Measurements from ENCODE around the gene PCMT1.
"Not testable (repeated sequence)": the region's sequence is repeated elsewhere in the genome, so short reads cannot be mapped to it uniquely, and the experiment has no call there.

The PCMT1 gene

DNA sequence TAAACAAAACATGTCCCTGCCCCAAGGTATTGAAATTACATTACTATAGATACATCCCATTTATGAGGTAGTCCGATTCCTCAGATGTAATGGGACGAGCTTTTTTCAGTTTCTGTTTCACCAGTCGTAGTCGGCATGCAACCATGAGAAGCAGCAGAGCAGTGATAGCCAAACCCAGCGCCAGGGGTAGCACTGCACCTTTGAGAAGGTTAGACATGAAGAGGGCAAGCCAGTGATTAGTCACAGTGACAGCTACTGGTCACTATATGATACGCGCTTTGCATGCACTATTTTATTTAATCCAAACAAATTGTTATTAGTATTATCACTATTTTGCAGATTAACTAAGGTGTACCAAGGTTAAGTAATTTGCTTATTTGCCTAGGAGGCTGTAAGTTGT lies 71.0 kb downstream of the PCMT1 start:
- DNase-seq (ENCODE audit: low read depth in 3 of 3), result no peak

DNA sequence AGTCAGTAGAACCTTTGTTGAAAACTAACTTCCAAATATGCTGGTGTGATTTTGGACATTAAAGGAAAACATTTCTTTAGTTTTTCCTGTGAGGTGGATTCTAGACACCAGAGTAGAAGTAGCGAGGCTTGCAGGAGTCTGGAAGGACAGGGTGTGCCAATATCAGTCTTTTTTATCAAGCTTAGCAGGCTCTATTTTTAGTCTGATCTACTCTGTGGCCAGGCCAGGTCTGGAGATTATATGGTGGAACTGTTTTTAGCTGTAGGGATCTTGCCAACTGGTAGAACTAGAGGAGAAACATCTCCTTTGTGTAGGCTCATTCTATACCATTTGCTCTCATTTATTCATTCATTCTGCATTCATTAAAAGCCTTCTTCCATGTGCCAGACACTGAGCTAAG lies 72.0 kb downstream of the PCMT1 start:
- no peak for DNase-seq (ENCODE audit: low read depth in 3 of 3)

DNA sequence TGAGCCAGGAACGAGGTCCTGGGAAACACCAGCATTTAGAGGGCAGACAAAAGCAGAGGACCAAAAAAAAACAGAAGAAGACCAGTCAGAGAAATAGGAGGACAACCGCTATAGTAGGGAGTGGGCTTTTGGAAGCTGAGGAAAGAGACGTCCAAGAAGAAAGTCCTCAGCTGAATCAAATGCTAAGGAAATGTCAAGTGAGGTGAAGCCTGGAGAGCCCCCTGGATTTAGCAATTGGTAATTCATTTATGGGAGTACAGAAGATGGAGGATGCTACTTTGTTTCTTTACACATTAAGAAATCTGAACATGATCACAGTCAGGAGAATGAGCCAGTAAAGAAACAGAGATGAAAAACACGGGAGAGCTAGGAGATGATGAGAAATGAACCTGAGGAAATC lies 73.5 kb downstream of the PCMT1 start:
- DNase-seq (ENCODE audit: low read depth in 3 of 3), result no peak

DNA sequence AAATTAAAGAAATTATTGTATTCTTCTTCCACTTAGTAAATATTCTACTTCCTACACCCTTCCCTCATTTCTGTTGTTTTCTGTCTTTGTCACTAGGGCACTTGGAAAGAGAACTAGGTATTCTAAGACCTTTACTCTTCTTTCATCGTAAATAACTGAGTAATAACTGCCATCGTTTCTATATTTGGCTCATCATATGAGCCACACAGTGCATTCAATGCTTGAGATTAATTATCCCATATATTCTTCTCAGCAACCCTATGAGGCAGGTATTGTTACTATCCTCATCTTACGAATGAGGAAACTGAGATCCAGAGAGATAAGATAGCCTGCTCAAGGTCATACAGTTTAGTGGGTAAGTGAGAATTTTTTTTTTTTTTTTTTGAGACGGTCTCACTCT lies 75.8 kb downstream of the PCMT1 start:
- DNase-seq (ENCODE audit: low read depth in 3 of 3), result no peak

DNA sequence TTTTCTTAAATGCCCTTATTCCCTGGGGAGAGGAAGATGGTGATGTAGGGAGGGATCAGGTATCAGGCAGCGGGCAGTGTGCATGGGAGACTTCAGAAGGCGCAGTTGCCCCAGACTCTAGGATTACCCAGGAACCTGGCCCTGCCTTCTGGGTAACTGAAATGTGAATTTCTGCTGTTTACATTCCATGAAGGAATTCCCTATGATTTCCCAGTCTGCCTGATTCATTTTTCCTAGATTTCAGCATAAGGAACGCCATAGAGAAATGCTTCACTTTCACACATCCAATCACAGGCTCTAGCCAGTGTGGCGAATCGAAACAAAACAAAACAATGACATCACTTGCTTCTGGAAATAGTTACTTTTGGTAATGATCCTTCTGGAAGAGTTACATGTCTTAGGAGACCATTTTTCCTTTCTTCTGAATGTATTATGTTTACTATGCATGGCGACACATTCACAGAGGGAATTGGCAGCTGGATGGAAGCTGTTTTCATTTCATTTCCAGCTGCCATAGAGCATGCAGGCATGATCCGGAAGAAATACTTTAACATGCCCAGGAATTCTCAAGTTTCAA lies 81.3 kb downstream of the PCMT1 start:
- DNase-seq (ENCODE audit: low read depth in 3 of 3), result no peak

DNA sequence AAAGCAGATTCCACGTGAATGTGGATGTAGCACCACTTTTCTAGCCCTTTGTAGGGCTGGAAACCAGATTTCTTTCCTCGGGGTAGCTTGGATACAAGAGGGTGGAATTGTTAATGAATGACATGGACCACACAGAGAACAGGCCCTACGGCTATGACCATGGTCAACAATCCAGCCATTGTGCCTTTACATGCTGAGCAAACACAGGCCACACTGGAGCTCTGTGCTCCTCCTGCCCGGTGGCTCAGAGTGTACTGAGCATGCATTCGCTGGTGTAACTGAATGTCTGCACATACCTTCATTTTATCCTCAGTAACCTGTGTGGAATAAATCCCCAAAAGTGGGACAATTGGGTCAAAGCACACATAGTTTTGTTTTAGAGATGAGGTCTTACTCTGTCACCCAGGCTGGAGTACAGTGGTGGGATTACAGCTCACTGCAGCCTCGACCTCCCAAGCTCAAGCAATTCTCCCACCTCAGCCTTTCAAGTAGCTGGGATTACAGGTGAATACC lies 81.8 kb downstream of the PCMT1 start:
- DNase-seq (ENCODE audit: low read depth in 3 of 3), result no peak

DNA sequence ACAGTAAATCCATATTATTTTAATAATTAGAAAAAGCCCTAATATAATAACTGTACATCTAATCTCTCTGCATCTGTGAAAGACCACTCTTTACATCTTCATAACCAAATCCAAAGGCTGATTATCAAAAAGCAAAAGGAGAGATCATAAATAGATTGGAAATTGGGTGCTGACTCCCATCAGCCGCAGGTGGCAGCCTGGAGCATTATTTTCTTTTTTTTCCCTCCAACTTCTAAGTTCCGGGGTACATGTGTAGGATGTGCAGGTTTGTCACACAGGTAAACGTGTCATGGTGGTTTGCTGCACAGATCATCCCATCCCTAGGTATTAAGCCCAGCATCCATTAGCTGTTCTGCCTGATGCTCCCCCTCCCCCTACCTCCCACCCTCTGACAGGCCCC lies 84.1 kb downstream of the PCMT1 start:
- DNase-seq (ENCODE audit: low read depth in 3 of 3), result no peak

DNA sequence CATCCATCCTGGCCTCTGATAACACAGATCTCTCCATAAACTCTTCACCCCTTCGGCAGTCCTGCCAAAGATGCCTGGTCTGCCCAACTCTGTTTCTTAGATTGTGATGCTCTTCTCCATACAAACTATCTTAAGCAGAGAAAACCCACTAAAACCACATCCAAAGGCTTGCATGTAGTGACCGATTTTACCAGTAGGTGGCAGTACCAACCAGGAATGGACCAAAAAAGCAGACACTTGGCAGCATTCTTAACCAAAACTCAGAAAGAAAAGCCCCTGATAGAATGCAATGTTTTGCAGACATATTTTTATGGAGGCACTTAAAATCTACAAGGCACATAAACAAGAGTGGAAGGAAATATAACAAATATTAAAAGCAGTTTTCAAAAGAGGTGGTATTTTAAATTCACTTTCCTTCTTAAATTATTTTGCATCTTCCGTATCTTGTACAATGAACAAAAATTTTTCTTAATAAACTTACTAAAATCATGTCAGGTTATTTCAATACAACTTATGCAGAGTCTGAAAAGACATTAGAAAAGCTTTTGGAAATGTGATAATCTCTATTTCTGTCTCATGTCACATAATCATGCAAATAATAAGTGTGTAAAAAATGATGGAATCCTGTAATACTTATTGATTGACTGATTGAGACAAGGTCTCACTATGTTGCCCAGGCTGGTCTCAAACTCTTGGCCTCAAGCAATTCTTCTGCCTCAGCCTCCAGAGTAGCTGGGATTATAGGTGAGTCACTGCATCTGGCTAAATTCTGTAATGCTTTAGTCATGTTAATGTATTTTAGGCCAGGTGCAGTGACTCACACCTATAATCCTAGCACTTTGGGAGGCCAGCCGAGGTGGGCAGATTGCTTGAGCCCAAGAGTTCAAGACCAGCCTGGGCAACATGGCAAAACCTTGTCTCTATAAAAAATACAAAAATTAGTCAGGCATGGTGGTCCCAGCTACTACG lies 85.3 kb downstream of the PCMT1 start:
- peak; percentile 11 to 52 (median 35) for DNase-seq (ENCODE audit: low read depth in 3 of 3)

DNA sequence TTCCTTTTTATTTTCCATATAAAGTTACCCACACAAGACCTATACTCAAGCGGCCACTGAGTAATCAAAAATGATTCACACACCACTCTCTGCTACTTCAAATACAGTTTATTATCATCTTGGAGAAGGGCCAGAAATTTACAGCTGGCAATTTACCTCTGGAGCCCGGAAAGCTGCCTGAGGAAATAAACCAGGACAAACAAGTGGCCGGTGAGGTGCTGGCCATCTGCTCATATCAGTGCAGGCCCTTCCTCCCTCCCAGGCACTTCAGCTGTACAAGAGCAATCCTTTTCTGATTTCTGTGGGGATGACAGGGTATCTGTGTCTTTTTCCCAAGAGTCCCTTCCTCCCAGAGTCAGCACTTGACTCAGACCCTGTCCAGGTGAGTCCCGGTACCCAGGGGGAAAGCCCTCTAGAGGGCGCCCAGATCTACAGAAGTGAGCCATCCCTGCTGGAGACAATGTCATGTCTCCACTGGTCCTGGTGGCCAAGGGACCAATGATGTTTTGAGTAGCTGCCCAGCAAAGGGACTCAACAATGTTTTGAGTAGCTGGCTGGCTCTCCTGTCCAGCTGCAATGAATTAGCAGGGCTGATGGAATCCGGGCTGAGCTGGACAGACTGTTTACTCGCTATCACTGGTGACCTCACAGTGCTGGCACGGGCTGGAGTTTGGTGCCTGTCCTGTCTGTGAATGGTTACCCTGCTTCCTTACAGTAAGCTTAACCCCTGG lies 91.0 kb downstream of the PCMT1 start:
- DNase-seq (ENCODE audit: low read depth in 3 of 3), result peak in 1 of 3 experiments; percentile 20

DNA sequence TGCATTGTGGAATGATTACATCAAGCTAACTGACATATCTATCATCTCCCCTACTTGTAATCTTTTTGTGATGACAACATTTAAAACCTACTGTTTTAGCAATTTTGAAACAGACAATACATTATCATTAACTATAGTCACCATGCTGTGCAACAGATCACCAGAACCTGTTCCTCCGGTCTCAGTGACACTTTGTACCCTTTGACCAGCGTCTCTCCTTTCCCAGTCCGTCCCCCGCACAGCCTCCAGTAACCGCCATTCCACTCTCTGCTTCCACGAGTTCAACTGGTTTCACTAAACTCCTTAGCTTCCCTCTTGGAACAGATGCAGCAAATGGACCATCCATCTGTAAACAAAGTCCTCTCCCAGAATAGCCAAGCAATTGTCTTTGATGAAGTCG lies 92.8 kb downstream of the PCMT1 start:
- no peak for DNase-seq (ENCODE audit: low read depth in 3 of 3)

DNA sequence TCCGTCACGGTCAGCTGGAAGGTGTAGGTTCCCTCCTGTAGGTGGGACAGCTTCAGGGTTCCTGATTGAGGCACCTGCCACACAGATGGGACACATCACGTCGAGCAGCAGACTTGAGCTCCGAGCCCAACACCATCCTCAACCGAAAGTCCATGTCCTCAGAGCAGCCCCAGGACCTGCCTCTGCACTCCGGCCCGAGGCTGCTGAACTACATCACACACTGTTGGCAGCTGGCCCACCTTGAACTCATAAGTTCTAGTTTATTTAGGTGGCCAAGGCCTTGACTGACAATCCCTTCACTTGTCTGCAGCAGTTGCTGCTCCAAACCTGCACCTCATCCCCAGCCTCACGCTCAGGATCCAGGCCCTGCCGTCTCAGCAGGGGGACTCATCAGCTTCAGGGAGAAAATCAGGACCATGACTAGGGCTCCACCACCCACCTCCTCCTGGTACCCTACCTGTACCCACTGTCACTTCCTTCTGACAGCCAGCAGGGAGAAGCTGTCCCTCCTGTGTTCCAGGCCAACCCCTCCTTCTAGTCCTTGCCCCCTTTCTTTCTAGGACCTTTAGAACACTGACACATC lies 93.6 kb downstream of the PCMT1 start:
- DNase-seq (ENCODE audit: low read depth in 3 of 3), result no peak

DNA sequence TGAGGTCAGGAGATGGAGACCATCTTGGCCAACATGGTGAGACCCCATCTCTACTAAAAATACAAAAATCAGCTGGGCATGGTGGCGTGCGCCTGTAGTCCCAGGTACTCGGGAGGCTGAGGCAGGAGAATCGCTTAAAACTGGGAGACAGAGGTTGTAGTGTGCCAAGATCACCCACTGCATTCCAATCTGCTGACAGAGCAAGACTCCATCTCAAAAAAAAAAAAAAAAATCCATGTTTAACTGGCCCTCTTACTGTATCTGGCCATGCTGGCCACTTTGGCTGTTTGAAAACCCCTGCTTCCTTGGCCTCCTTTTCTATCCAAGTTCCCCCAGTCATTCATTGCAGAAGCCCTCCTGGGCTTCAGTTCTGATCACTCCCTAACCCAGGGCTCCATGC lies 94.5 kb downstream of the PCMT1 start:
- not testable (repeated sequence) for DNase-seq (ENCODE audit: low read depth in 3 of 3)

DNA sequence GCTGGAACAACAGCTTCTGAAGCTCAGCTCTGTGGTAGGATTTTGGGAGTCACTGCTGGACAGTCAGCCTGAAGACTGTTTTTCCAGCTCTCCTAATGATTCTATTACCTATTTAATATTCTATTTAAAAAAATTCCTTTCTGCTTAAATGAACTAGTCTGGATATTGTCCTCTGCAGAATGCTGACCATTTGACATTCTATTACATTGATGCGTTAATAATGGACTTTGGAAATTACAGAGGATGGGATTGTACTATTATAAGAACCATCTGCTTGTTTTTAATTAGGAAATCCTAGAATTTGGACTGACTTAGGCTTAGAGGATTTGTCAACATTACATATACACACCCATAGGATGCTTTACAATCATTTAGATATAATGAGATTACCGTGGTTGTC lies 94.9 kb downstream of the PCMT1 start:
- no peak for DNase-seq (ENCODE audit: low read depth in 3 of 3)

DNA sequence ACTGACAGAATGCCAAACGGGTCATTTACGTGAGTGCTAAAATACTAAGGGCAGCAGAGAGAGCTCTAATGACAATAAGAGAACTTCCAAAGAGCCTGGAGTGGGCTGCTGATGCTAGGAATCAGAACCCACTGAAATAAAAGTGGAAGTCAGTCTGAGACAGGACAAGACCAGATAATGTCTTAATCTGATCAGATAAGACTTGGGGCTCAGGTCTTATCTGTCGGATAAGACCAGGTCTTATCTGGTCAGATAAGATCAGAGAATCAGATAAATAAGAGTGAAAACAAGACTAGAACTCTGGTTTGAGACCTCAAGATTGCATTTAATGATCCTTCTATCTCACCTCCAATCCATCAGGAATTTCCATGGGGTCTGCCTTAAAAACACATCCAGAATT lies 96.0 kb downstream of the PCMT1 start:
- no peak for DNase-seq (ENCODE audit: low read depth in 3 of 3)

DNA sequence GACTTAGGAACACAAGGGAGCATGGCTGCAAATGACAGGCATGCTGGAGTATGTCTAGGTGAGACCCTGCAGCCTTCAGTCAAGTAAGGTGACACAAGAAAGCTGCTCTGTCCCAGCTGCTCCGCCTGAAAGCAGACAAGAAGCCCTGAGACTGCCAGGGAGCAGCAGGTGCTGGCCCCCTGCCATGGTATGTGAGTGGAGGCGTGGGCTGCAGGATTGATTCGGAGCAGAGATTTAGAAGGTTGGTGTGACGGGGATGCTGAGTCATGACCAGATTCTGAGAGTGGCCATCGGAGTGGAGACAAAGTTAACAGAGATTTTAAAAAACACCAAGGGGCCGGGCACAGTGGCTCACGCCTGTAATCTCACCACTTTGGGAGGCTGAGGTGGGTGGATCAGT lies 96.8 kb downstream of the PCMT1 start:
- DNase-seq (ENCODE audit: low read depth in 3 of 3), result no peak

DNA sequence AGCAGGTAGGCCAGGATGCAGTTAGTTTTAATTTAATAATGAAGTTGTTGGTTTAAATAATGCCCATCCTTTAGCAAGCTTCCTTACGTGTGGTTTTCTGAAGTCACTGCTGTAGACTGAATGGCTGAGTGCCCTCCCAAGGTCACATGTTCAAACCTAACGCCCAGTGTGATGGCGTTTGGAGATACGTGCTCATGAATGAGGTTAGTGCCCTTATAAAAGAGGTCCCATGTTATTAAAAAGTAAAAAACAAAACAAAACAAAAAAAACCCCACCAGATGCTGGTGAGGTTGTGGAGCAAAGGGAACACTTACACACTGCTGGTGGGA lies 98.4 kb downstream of the PCMT1 start:
- no peak for DNase-seq (ENCODE audit: low read depth in 3 of 3)

DNA sequence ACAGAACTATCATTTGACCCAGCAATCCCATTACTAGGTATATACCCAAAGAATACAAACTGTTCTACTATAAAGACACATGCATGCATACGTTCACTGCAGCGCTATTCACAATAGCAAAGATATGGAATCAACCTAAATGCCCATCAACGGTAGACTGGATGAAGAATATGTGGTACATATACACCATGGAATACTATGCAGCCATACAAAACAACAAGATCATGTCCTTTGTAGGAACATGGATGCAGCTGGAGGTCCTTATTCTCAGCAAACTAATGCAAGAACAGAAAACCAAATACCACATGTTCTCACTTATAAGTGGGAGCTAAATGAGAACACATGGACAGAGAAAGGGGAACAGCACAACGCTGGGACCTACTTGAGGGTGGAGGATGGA lies 98.8 kb downstream of the PCMT1 start:
- DNase-seq (ENCODE audit: low read depth in 3 of 3), result not testable (repeated sequence)

DNA sequence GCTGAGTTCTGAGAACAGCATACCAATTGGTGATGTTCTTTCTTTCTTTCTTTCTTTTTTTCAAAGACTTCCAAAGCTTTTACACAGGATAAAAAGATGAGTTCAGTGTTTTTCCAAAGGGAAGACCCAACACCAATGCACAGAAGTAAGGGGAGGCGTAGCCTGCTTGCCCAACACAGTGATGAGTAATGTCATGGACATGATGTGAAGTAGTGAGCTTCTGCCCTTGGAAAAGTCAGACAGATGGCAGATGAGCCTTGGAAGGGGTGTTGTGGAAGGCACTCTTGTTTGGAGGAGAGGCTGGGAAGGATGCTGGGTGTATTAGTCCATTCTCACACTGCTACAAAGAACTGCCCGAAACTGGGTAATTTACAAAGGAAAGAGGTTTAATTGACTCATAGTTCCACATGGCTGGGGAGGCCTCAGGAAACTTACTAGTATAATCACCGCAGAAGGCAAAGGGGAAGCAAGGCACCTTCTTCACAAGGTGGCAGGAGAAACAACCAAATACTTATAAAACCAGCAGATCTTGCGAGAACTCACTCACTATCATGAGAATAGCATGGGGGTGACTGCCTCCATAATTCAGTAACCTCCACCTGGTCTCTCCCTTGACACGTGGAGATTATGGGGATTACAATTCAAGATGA lies 102.0 kb downstream of the PCMT1 start:
- DNase-seq (ENCODE audit: low read depth in 3 of 3), result no peak

DNA sequence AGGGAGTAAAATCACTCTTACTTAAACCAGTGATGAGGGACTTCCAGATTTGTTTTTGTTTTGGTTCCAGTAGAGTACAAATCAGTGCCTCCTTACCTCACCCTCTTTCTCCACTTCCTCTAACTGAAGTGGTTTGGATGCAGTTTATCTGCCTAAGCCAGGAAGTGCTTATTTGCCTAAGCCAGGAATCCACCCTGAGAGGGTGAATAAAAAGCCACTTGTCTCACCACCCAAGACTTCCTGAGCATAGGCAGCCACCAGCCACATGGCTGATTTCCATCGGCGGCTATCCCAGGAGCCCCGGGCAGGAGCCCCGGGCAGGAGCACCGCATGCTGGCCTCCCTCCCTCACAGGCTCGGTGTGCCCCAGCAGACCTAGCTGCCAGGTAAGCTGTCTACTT lies 102.6 kb downstream of the PCMT1 start:
- DNase-seq (ENCODE audit: low read depth in 3 of 3), result no peak

DNA sequence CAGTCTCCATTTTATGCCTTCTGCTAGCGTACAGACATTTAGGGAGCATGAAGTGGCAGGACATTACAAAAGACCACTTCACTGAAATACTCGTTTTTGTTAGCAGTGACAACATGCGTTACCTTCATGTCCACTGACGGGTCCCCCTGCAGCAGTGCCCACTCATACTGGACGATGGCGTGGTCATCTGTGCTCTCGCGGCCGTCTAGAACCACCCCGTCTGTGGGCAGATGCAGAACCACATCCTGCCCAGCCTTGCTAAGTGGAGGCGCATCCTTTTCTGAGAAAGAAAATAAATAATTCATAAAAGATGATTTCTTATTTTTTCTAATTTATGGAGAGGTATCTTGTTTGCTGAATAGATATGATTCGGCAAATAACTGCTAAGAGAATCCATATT lies 103.3 kb downstream of the PCMT1 start:
- DNase-seq (ENCODE audit: low read depth in 3 of 3), result no peak

DNA sequence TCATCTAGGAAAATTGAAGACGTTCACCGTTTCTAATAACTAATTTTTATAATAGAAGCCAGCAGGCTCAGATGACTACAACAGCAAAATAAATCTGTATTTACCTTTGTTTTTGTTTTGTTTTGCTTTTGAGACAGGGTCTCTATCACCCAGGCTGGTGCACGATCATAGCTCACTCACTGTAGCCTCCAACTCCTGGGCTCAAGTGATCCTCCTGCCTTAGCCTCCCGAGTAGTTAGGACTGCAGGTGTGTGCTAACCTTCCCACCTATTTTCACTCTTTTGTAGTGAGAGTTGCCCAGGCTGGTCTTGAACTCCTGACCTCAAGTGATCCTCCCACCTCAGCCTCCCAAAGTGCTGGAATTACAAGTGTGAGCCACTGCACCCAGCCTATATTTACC lies 104.5 kb downstream of the PCMT1 start:
- not testable (repeated sequence) for DNase-seq (ENCODE audit: low read depth in 3 of 3)

DNA sequence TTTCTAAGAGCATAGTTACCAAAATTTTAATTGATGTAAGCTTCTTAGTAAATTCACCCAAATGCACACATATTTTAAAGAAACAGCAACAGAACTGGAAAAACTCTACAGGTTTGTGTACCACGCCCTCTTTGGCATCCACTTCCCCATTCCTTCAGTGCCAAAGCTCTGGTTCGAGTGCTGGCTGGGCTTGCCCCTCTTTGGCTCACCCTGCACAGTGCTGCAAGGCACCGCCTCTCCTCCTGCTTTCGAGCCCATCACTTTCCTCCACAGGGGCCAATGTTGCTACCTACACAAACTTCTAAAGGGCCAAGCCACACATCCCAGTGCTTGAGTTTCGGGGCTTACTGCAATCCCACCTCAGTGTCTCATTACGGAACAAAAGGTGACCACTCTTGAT lies 105.0 kb downstream of the PCMT1 start:
- no peak for DNase-seq (ENCODE audit: low read depth in 3 of 3)
